GM12872 (cell line): ENCODE measurements around the gene PSMF1.

Source experiments
- TF ChIP-seq, protein P1 (sequence below): IDR thresholded peaks from 3 replicates; pipeline ENCODE4 v1.5.1; 2011; ENCODE audit warnings: low read depth, mild to moderate bottlenecking, low read length, moderate library complexity; ENCODE audit not compliant: insufficient read depth

The PSMF1 gene

GRCh38 chr20:1184638-1185315 lies 66.4 kb downstream of the PSMF1 start, which contains the start of gene TMEM74B:
TSS of gene TMEM74B (minus strand) at chr20:1184981. CDS start at chr20:1183801, 1,180 bp downstream.
- TF ChIP-seq, protein P1, sequence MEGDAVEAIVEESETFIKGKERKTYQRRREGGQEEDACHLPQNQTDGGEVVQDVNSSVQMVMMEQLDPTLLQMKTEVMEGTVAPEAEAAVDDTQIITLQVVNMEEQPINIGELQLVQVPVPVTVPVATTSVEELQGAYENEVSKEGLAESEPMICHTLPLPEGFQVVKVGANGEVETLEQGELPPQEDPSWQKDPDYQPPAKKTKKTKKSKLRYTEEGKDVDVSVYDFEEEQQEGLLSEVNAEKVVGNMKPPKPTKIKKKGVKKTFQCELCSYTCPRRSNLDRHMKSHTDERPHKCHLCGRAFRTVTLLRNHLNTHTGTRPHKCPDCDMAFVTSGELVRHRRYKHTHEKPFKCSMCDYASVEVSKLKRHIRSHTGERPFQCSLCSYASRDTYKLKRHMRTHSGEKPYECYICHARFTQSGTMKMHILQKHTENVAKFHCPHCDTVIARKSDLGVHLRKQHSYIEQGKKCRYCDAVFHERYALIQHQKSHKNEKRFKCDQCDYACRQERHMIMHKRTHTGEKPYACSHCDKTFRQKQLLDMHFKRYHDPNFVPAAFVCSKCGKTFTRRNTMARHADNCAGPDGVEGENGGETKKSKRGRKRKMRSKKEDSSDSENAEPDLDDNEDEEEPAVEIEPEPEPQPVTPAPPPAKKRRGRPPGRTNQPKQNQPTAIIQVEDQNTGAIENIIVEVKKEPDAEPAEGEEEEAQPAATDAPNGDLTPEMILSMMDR = no peak

GRCh38 chr20:1185316-1185741 lies 66.9 kb downstream of the PSMF1 start:
- TF ChIP-seq, protein P1 = no peak

- TF ChIP-seq, protein P1 = peak; percentile 63
Measured at GRCh38 chr20:1185790-1186334, 67.5 kb downstream of the PSMF1 start.

- TF ChIP-seq, protein P1 = no peak
Measured at GRCh38 chr20:1186367-1186991, 68.1 kb downstream of the PSMF1 start.

DNA sequence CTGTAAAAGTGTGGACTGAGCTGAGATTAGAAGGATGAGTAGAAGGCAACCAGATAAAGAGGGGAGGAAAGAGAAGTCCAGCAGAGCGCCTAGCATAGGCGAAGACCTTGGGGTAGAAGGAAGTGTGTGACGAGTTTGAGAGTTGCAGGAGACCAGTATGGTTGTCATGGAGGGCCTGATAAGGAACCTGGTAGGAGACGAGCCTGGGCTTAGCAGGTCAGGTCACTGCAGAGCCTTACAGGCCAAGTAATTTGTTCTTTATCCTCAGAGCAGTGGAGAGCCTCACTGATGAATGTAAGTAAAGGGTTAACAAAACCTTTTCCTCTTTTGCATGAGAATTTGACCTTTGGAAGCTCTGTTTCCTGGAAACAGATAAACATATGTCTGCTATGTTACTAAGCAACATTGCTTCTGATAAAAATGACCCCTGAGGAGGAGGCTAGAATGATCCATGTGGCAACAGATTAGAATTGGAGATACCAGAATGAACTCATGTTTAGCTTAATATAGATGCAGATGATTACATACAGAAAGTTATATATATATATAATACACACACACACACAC lies 69.3 kb downstream of the PSMF1 start:
- TF ChIP-seq, protein P1 = no peak

DNA sequence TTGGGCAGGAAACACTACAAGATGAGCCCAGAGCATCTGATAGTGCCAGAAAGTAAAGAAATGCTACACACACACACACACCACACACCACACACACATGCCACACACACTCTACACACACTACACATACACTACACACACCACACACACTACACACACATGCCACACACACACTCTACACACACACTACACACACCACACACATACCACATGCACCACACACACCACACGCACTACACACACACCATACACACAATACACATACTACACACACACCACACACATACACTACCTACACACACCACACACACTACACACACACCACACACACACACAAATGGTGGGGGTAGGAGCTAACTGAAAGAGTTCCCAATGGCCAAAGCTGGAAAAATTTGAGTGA lies 69.9 kb downstream of the PSMF1 start:
- TF ChIP-seq, protein P1 = no peak

DNA sequence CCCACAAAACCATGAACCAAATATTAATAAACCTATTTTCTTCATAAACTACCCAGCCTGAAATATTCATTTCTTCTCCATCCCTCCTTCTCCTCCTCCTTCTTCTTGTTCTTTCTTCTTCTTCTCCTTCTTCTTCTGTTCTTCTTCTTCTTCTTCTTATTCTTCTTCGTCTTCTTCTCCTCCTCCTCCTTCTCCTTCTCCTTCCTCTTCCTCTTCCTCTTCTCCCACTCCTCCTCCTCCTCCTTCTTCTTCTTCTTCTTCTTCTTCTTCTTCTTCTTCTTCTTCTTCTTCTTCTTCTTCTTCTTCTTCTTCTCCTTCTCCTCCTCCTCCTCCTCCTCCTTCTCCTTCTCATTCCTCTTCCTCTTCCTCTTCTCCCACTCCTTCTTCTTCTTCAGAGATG lies 71.4 kb downstream of the PSMF1 start:
- TF ChIP-seq, protein P1 = no peak
